Endothelial cell of umbilical vein (primary cell): ENCODE results near the gene CLDND2.

Experiments used
- CTCF ChIP-seq, 2 donors: IDR thresholded peaks; 1 replicate in 1 of 2; 2 replicates in 1 of 2; pipeline ENCODE4 v1.5.1; 2011; ENCODE audit warnings: low read length in 2 of 2, mild to moderate bottlenecking in 2 of 2, moderate library complexity in 2 of 2, control low read depth in 1 of 2, inconsistent platforms in 1 of 2, low read depth in 1 of 2; ENCODE audit not compliant: insufficient read depth in 1 of 2; ENCODE audit errors: extremely low read depth in 1 of 2
- EZH2 ChIP-seq: IDR thresholded peaks from 2 replicates; pipeline ENCODE4 v1.6.1; 2012; ENCODE audit warnings: borderline replicate concordance, low read depth, mild to moderate bottlenecking, moderate library complexity, low read length, inconsistent platforms; ENCODE audit not compliant: severe bottlenecking
- MYC ChIP-seq: IDR thresholded peaks from one replicate; pipeline ENCODE4 v1.6.1; 2011; ENCODE audit warnings: mild to moderate bottlenecking, low read depth, low read length
- POLR2A ChIP-seq: IDR thresholded peaks from 2 replicates; pipeline ENCODE4 v1.6.1; 2012; ENCODE audit warnings: low read depth, mild to moderate bottlenecking, control low read depth, low read length
- POLR2AphosphoS5 ChIP-seq: IDR thresholded peaks from 2 replicates; pipeline ENCODE4 v1.6.1; 2012; ENCODE audit warnings: low read depth, mild to moderate bottlenecking, control low read depth, low read length, moderate library complexity; ENCODE audit not compliant: insufficient read depth

GRCh38 chr19:51366389-51367254 lies 2.2 kb downstream of the CLDND2 start:
- TF ChIP-seq CTCF (IDR thresholded peaks at IDR 0.05; ENCODE audit: extremely low read depth in 1 of 2, insufficient read depth in 1 of 2, low read depth in 1 of 2, low read length in 2 of 2): no peak
- no peak for TF ChIP-seq EZH2
- TF ChIP-seq POLR2A: peak; percentile 89
- peak; percentile 42 for TF ChIP-seq POLR2AphosphoS5
- TF ChIP-seq MYC: no peak
